Endothelial cell of umbilical vein (primary cell): ENCODE measurements around the gene OR56A1. TPM values are rescaled to one million over a fixed set of nuclear protein-coding genes. Genes with fewer than 3 reads are reported as not detected.

Source experiments
- BruUV-seq: library from RNA; stranded (reverse); fragments of 400-500 nt; replicated peaks from 2 replicates; lab custom pipeline; 2021; lab: Mats Ljungman, UMichigan
- CTCF ChIA-PET: fragments of 300-600, 350-600 bp; sonication (Branson Sonifier 250); formaldehyde crosslinking; loops from one replicate; lab custom pipeline; 2021; ENCODE audit warnings: antibody characterized with exemption, inconsistent platforms; lab: Charles Lee
- POLR2A ChIA-PET: fragments of 300-600, 350-600 bp; sonication (Branson Sonifier 250); formaldehyde crosslinking; loops from one replicate; lab custom pipeline; 2021; ENCODE audit warnings: antibody characterized with exemption, inconsistent platforms; lab: Charles Lee
- DNase-seq: peaks from one replicate; pipeline ENCODE4 v3.0.0-alpha.2; 2011; ENCODE audit warnings: low read depth, low spot score
- FAIRE-seq: peaks from 2 replicates; lab custom pipeline; 2011; peaks lifted over from hg19 to GRCh38; lab: Jason Lieb, UNC
- H2AFZ ChIP-seq: 2 replicates; pipeline ENCODE4 v1.6.0; 2012; ENCODE audit warnings: low read depth, low read length, control low read depth, inconsistent platforms
- H3K27ac ChIP-seq: 2 replicates; pipeline ENCODE4 v1.5.1; 2011; ENCODE audit warnings: low read depth, mild to moderate bottlenecking, control low read depth, low read length, moderate library complexity; ENCODE audit not compliant: insufficient read depth
- H3K27me3 ChIP-seq, 2 experiments: 2 replicates each; pipeline versions ENCODE4 v1.6.0 to v1.6.1; 2011; ENCODE audit warnings: low read length in 2 of 2, mixed read lengths in 1 of 2; ENCODE audit not compliant: control insufficient read depth in 2 of 2, insufficient read depth in 2 of 2
- H3K36me3 ChIP-seq, 2 experiments: 2 replicates in 1 of 2; 3 replicates in 1 of 2; pipeline ENCODE4 v1.5.1; 2011; ENCODE audit warnings: low read length in 2 of 2, mild to moderate bottlenecking in 1 of 2, moderate library complexity in 1 of 2; ENCODE audit not compliant: control insufficient read depth in 2 of 2, insufficient read depth in 2 of 2; ENCODE audit errors: extremely low read depth in 1 of 2
- H3K4me1 ChIP-seq: 3 replicates; pipeline ENCODE4 v1.5.1; 2011; ENCODE audit warnings: mild to moderate bottlenecking, low read length; ENCODE audit not compliant: control insufficient read depth, insufficient read depth; ENCODE audit errors: extremely low read depth
- H3K4me2 ChIP-seq: 2 replicates; pipeline ENCODE4 v1.6.1; 2011; ENCODE audit warnings: low read length, control low read depth, mixed read lengths; ENCODE audit not compliant: insufficient read depth
- H3K4me3 ChIP-seq, 3 experiments: fragments of 200-600 bp in 1 of 3; sonication (generic), shearing (Covaris generic) in 1 of 3; replicated peaks in 1 of 3; 2 replicates each; pipeline ENCODE4 v1.5.1; 2011 to 2016; ENCODE audit warnings: control low read depth in 3 of 3, low read length in 3 of 3, mild to moderate bottlenecking in 2 of 3, inconsistent platforms in 1 of 3, low read depth in 1 of 3, moderate library complexity in 1 of 3; ENCODE audit not compliant: insufficient read depth in 1 of 3
- H3K79me2 ChIP-seq: 2 replicates; pipeline ENCODE4 v1.6.0; 2012; ENCODE audit warnings: low read length, inconsistent platforms; ENCODE audit not compliant: control insufficient read depth, insufficient read depth
- H3K9ac ChIP-seq: replicated peaks from 2 replicates; pipeline ENCODE3; 2011; ENCODE audit warnings: low read length, control low read depth; ENCODE audit not compliant: insufficient read depth; ENCODE audit errors: extremely low read depth
- H3K9me1 ChIP-seq: replicated peaks from 3 replicates; pipeline ENCODE4 v1.6.0; 2011; ENCODE audit warnings: mild to moderate bottlenecking, low read length; ENCODE audit not compliant: control insufficient read depth, insufficient read depth; ENCODE audit errors: extremely low read depth
- H3K9me3 ChIP-seq: replicated peaks from 2 replicates; pipeline ENCODE4 v1.5.1; 2012; ENCODE audit warnings: low read length, inconsistent platforms; ENCODE audit not compliant: control insufficient read depth, insufficient read depth
- H4K20me1 ChIP-seq: replicated peaks from 2 replicates; pipeline ENCODE3; 2011; ENCODE audit warnings: mild to moderate bottlenecking, low read length; ENCODE audit not compliant: control insufficient read depth, insufficient read depth; ENCODE audit errors: extremely low read depth
- CTCF ChIP-seq, 2 donors: IDR thresholded peaks; 1 replicate in 1 of 2; 2 replicates in 1 of 2; pipeline ENCODE4 v1.5.1; 2011; ENCODE audit warnings: low read length in 2 of 2, mild to moderate bottlenecking in 2 of 2, moderate library complexity in 2 of 2, control low read depth in 1 of 2, inconsistent platforms in 1 of 2, low read depth in 1 of 2; ENCODE audit not compliant: insufficient read depth in 1 of 2; ENCODE audit errors: extremely low read depth in 1 of 2
- EZH2 ChIP-seq: IDR thresholded peaks from 2 replicates; pipeline ENCODE4 v1.6.1; 2012; ENCODE audit warnings: borderline replicate concordance, low read depth, mild to moderate bottlenecking, moderate library complexity, low read length, inconsistent platforms; ENCODE audit not compliant: severe bottlenecking
- FOS ChIP-seq: IDR thresholded peaks from 2 replicates; pipeline ENCODE4 v1.6.1; 2011; ENCODE audit warnings: mild to moderate bottlenecking, low read length, moderate library complexity, borderline replicate concordance; ENCODE audit not compliant: insufficient read depth
- GATA2 ChIP-seq: IDR thresholded peaks from 2 replicates; pipeline ENCODE4 v1.7.0; 2011; ENCODE audit warnings: low read depth, mild to moderate bottlenecking, moderate library complexity, mixed read lengths, low read length; ENCODE audit not compliant: insufficient read length, insufficient read depth
- JUN ChIP-seq: IDR thresholded peaks from 2 replicates; pipeline ENCODE4 v1.6.1; 2011; ENCODE audit warnings: borderline replicate concordance, low read depth; ENCODE audit not compliant: insufficient read length, insufficient read depth
- MAX ChIP-seq: IDR thresholded peaks from 2 replicates; pipeline ENCODE4 v1.6.1; 2011; ENCODE audit not compliant: insufficient read depth, insufficient read length
- MYC ChIP-seq: IDR thresholded peaks from one replicate; pipeline ENCODE4 v1.6.1; 2011; ENCODE audit warnings: mild to moderate bottlenecking, low read depth, low read length
- POLR2A ChIP-seq: IDR thresholded peaks from 2 replicates; pipeline ENCODE4 v1.6.1; 2012; ENCODE audit warnings: low read depth, mild to moderate bottlenecking, control low read depth, low read length
- POLR2AphosphoS5 ChIP-seq: IDR thresholded peaks from 2 replicates; pipeline ENCODE4 v1.6.1; 2012; ENCODE audit warnings: low read depth, mild to moderate bottlenecking, control low read depth, low read length, moderate library complexity; ENCODE audit not compliant: insufficient read depth
- dilution Hi-C: fragments of 300-500 bp; cut with MboI; formaldehyde crosslinking; loops from one replicate; pipeline ENCODE4 v1.15.0; 2019; ENCODE audit warnings: low sequenced_read_pairs; ENCODE audit not compliant: extremely low pct_ligation_motif_present
- intact Hi-C: fragments of 100-400 bp; cut with micrococcal nuclease; formaldehyde crosslinking; loops from one replicate; pipeline ENCODE4 v1.10.0; 2022
- polyA plus RNA-seq, 4 experiments: library from polyadenylated mRNA; depleted of rRNA in 3 of 4; stranded (reverse) in 3 of 4; unstranded in 1 of 4; fragments of >200 nt; gene quantifications; 2 replicates each; pipeline versions ENCODE4 v1.2.1 to v1.2.3, GENCODE V29; 2011 to 2012; ENCODE audit warnings: missing spikeins in 1 of 4
- total RNA-seq: library from RNA; stranded (reverse); gene quantifications from 2 replicates; pipeline ENCODE4 v1.2.3, GENCODE V29; 2021

Gene OR56A1
- total and polyA plus RNA-seq, 2 donors (not counting 3 experiments of a cell fraction or from before 2014, with no cell fraction given): not detected

- no peaks in the 10 kb centered on the region for H3K9me3 ChIP-seq
- H3K9me1 ChIP-seq: no peaks in the 10 kb centered on the region
- POLR2A ChIA-PET: no interaction called here
- H3K27ac ChIP-seq: no peak overlapping the region
- no peak for FAIRE-seq
- H3K9ac ChIP-seq: no peak overlapping the region
- no peaks in the 10 kb centered on the region for H3K79me2 ChIP-seq
- no peaks in the 10 kb centered on the region for H3K36me3 ChIP-seq
- no peaks in the 10 kb centered on the region for H3K4me1 ChIP-seq
- no peak overlapping the region for H3K4me3 ChIP-seq
- H3K27me3 ChIP-seq: peaks cover 0 to 2% of the 10 kb centered on the region in 2 experiments
- CTCF ChIA-PET: no interaction called here
- H3K4me2 ChIP-seq: no peak overlapping the region
- intact Hi-C loops: no loop called here
- no TSS peak for BruUV-seq
- H2AFZ ChIP-seq: no peak overlapping the region
- TF ChIP-seq MYC: no peak
- no peak for TF ChIP-seq CTCF (IDR thresholded peaks at IDR 0.05; ENCODE audit: extremely low read depth in 1 of 2, insufficient read depth in 1 of 2, low read depth in 1 of 2, low read length in 2 of 2)
- TF ChIP-seq EZH2: no peak
- no peak for TF ChIP-seq GATA2
- TF ChIP-seq FOS: no peak
- TF ChIP-seq POLR2AphosphoS5: no peak
- TF ChIP-seq JUN: no peak
- no peak for TF ChIP-seq MAX
- TF ChIP-seq POLR2A: no peak
- no peak for DNase-seq
- no peaks in the 10 kb centered on the region for H4K20me1 ChIP-seq
- dilution Hi-C loops: no loop called here
Measured at GRCh38 chr11:6079463-6079862, 48.9 kb upstream of the OR56A1 start.
